ENCODE results near the gene IRF9.

The IRF9 gene

DNA sequence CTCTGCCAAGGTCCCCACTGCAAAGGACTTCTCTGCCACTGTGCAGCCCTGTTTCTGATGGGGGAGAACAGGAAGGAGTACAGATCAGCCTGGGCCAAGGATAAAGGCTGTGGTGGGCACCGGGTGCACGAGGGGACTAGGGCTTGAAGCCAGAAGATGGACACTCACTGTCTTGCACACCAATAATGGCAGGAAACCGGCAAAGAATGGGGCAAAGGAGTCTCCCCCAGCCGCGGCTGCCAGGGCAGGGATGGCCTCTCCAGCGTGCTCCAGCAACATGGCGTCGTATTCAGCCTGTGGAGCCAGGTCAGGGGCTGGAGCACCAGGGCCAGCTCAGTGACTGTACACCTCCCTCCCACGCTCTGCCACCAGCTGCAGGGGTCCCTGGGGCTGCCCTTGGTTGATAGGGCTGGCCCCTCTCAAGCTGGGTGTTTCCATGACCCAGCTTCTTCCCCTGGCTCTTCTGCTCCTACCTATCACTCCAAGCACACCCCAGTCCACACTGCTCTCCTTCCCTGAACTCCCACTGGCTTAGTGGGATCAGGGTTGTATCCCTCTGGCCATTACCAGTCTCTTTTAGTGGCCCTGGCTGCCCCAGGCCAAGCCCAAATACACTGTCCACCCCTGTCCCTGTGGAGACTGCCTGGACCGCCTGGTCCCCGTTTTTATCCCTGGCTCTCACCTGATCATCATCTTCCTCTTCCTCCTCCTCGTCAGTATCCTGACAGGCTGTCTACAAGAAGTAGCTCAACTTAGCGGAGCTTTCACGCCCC is 21.2 kb downstream of the IRF9 start:
- peaks cover 13% of the 10 kb centered on the region for H3K36me3 Mint-ChIP-seq

GRCh38 chr14:24183014-24183481 is 22.0 kb downstream of the IRF9 start:
- no peak overlapping the region for H3K4me3 Mint-ChIP-seq
- no peaks in the 10 kb centered on the region for H3K27me3 Mint-ChIP-seq
- no peak for DNase-seq (ENCODE audit: low spot score in 2 of 2)
- no peak for ATAC-seq (ENCODE audit: low read depth)
- H3K4me1 Mint-ChIP-seq: peaks cover 18% of the 10 kb centered on the region
- H3K36me3 Mint-ChIP-seq: peaks cover 13% of the 10 kb centered on the region
- no peaks in the 10 kb centered on the region for H3K9me3 Mint-ChIP-seq
- no peak overlapping the region for H3K27ac Mint-ChIP-seq

More for the DNA sequence above, 21.2 kb downstream of the IRF9 start:
- H3K4me1 Mint-ChIP-seq: peaks cover 13% of the 10 kb centered on the region
- ATAC-seq (ENCODE audit: low read depth) (no peak), DNase-seq (ENCODE audit: low spot score in 2 of 2) (no peak)
- H3K9me3 Mint-ChIP-seq: no peaks in the 10 kb centered on the region
- no peak overlapping the region for H3K27ac Mint-ChIP-seq
- H3K27me3 Mint-ChIP-seq: no peaks in the 10 kb centered on the region
- no peak overlapping the region for H3K4me3 Mint-ChIP-seq

GRCh38 chr14:24184104-24184970 is 23.3 kb downstream of the IRF9 start:
- DNase-seq (ENCODE audit: low spot score in 2 of 2): no peak
- H3K27me3 Mint-ChIP-seq: no peaks in the 10 kb centered on the region
- H3K27ac Mint-ChIP-seq: no peak overlapping the region
- ATAC-seq (ENCODE audit: low read depth): no peak
- no peak overlapping the region for H3K4me3 Mint-ChIP-seq
- peaks cover 15% of the 10 kb centered on the region for H3K36me3 Mint-ChIP-seq
- H3K9me3 Mint-ChIP-seq: no peaks in the 10 kb centered on the region
- peaks cover 19% of the 10 kb centered on the region for H3K4me1 Mint-ChIP-seq

- ATAC-seq (ENCODE audit: low read depth) (no peak), DNase-seq (ENCODE audit: low spot score in 2 of 2) (no peak)
- Mint-ChIP-seq H3K9me3 (no peaks in the 10 kb centered on the region), H3K27me3 (no peaks in the 10 kb centered on the region), H3K4me3 (no peak overlapping the region), H3K27ac (no peak overlapping the region), H3K36me3 (peaks cover 16% of the 10 kb centered on the region), H3K4me1 (peaks cover 20% of the 10 kb centered on the region)
These were observed 24.0 kb downstream of the IRF9 start for GRCh38 chr14:24185026-24185425.

DNA sequence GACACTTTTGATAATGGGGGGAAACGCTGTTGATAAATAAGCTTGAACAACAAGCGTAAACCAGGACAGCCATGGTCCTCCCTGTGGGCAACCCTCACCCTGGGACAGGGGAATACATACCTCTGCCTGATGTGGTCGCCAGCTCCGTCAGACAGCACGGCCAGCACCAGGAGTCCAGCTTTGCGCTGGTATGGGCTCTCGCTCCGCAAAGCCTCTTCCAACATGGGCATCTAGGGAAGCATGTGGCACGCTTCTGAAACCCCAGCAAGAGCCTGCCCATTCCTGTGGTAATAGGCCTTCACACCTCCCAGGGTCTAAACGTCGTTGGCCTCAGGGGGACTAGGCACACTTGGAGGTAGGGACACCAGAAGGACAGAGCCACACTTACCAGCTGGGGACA is 24.7 kb downstream of the IRF9 start:
- Mint-ChIP-seq H3K9me3 (no peaks in the 10 kb centered on the region), H3K27ac (peak overlapping the region; percentile 62), H3K36me3 (peaks cover 16% of the 10 kb centered on the region), H3K4me3 (no peak overlapping the region), H3K4me1 (peaks cover 21% of the 10 kb centered on the region), H3K27me3 (no peaks in the 10 kb centered on the region)
- ATAC-seq (ENCODE audit: low read depth) (no peak), DNase-seq (ENCODE audit: low spot score in 2 of 2) (no peak)

- no peak for DNase-seq (ENCODE audit: low spot score in 2 of 2)
- no peaks in the 10 kb centered on the region for H3K9me3 Mint-ChIP-seq
- H3K27ac Mint-ChIP-seq: peak overlapping the region; percentile 40
- H3K27me3 Mint-ChIP-seq: no peaks in the 10 kb centered on the region
- peak overlapping the region; percentile 75 for H3K4me3 Mint-ChIP-seq
- ATAC-seq (ENCODE audit: low read depth): no peak
- H3K36me3 Mint-ChIP-seq: peaks cover 10% of the 10 kb centered on the region
- H3K4me1 Mint-ChIP-seq: peaks cover 18% of the 10 kb centered on the region
These were observed 25.9 kb downstream of the IRF9 start for GRCh38 chr14:24186831-24187538.

- no peak for ATAC-seq (ENCODE audit: low read depth)
- peaks cover 12% of the 10 kb centered on the region for H3K36me3 Mint-ChIP-seq
- H3K27ac Mint-ChIP-seq: peak overlapping the region; percentile 93
- no peak for DNase-seq (ENCODE audit: low spot score in 2 of 2)
- H3K27me3 Mint-ChIP-seq: no peaks in the 10 kb centered on the region
- peaks cover 19% of the 10 kb centered on the region for H3K4me1 Mint-ChIP-seq
- H3K4me3 Mint-ChIP-seq: peak overlapping the region; percentile 89
- H3K9me3 Mint-ChIP-seq: no peaks in the 10 kb centered on the region
These were observed 26.5 kb downstream of the IRF9 start for GRCh38 chr14:24187539-24187915.

DNA sequence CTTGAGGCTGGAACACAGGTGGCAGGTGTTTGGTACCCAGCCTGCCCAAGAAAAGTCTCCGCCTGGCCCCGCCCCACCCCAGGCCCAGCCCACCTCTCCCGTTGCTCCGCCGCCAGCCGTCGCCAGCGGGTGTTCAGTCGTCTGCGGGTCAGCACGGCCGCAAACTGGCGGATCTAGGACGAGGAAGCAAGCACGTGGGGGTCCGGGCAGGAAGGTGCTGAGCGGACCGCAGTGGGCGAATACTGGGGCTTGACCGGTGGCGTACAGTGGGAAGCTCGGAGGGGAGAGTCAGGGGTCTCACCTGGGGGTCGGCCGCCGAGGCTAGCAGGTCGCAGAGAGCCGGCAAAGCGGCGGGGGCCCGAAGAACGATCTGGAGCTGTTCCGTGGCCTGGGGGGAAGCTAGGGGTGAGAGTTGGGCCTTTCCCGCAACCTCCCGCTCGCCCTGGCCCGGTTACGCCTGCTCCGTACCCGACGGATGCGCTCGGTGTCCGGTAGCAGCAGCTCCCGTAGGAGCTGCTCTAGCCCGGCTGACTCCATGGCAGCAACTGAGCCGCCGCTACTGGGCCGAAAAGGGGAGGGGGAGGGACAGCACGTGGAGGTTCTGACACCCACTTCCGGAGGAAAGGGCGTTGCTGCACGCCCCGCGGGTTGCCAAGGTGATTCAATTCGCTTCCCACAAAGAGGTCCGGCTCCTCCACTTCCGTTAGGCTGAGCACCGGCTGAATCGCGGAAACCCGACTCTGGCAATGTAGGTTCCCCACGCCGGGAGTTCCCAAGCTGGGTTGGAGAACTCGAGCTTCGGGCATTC is 27.4 kb downstream of the IRF9 start, which contains the start of gene IPO4:
IPO4 (minus strand) TSS at position 566 of the 808 bp plus-strand sequence; CDS start at position 537, 29 bp downstream.
- no peaks in the 10 kb centered on the region for H3K27me3 Mint-ChIP-seq
- DNase-seq (ENCODE audit: low spot score in 2 of 2): peak; percentile 82 to 89
- peak within 1 kb of the TSS; percentile 89 for H3K4me3 Mint-ChIP-seq
- H3K27ac Mint-ChIP-seq: peak within 1 kb of the TSS; percentile 93
- ATAC-seq (ENCODE audit: low read depth): peak; percentile 97
- no peaks in the 10 kb centered on the region for H3K9me3 Mint-ChIP-seq
- peaks cover 20% of the 10 kb centered on the region for H3K4me1 Mint-ChIP-seq
- H3K36me3 Mint-ChIP-seq: peaks cover 15% of the 10 kb centered on the region

DNA sequence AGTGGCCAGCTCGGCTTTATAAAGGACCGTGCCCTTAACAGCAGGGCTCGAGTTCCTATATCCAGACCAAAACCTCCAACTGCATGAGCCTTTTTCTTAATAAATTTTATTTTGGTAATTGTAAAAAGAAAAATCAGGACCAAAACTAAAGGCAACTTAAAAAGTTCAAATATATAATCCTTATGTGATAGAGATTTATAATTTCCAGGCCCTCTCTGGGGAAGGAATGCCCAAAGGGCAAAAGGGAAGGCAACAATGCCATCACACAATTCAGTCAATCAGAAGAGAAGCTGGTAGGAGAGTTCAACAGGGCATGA is 28.0 kb downstream of the IRF9 start:
- H3K4me1 Mint-ChIP-seq: peaks cover 21% of the 10 kb centered on the region
- DNase-seq (ENCODE audit: low spot score in 2 of 2) (no peak), ATAC-seq (ENCODE audit: low read depth) (no peak)
- no peaks in the 10 kb centered on the region for H3K9me3 Mint-ChIP-seq
- no peaks in the 10 kb centered on the region for H3K27me3 Mint-ChIP-seq
- H3K27ac Mint-ChIP-seq: peak overlapping the region; percentile 93
- H3K4me3 Mint-ChIP-seq: peak overlapping the region; percentile 89
- H3K36me3 Mint-ChIP-seq: peaks cover 15% of the 10 kb centered on the region

DNA sequence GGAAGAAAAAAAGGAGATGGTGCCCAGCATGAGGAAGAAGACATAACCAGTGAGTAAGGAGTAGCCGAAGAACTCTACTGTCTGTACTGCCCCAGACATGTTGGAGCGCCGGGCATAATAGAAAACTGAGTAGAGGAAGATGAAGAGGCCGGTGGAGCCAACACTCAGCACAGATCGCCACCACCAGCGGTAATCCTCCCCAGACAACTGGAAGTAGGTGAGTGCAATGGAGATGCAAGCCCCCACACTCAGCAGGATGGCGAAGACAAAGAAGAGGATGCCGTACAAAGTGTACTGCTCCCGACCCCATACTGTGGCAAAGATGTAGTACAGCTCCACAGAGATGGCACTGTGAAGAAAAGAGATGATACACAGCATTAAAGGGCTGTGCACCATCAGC is 28.4 kb downstream of the IRF9 start:
- Mint-ChIP-seq H3K27me3 (no peaks in the 10 kb centered on the region), H3K36me3 (peaks cover 15% of the 10 kb centered on the region), H3K4me1 (peaks cover 26% of the 10 kb centered on the region)

DNA sequence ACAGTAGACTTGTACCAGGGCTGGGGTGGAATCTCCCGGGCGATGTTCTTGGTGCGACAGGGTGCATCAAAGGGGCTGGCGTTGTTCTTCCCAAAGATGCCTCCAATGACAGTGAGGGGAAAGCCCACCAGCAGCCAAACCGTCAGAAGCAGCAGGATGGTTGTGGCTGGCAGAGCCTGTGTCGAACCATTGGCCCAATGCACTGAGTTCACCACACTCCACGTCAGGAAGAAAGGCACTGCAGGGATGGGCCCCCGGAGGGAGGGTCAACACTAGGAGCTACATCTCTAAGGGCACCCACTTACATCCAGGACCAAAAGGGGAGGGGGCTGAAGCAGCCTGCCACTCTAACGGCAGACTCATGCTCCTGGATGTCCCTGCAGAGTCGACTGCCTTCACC is 29.4 kb downstream of the IRF9 start:
- H3K4me3 Mint-ChIP-seq: no peak overlapping the region
- H3K27ac Mint-ChIP-seq: no peak overlapping the region
- no peaks in the 10 kb centered on the region for H3K27me3 Mint-ChIP-seq
- peaks cover 33% of the 10 kb centered on the region for H3K4me1 Mint-ChIP-seq
- no peak for ATAC-seq (ENCODE audit: low read depth)
- H3K36me3 Mint-ChIP-seq: peaks cover 13% of the 10 kb centered on the region
- DNase-seq (ENCODE audit: low spot score in 2 of 2): no peak
- H3K9me3 Mint-ChIP-seq: no peaks in the 10 kb centered on the region

More for the DNA sequence above, 28.4 kb downstream of the IRF9 start:
- DNase-seq (ENCODE audit: low spot score in 2 of 2) (no peak), ATAC-seq (ENCODE audit: low read depth) (no peak)
- no peak overlapping the region for H3K4me3 Mint-ChIP-seq
- H3K9me3 Mint-ChIP-seq: no peaks in the 10 kb centered on the region
- peak overlapping the region; percentile 93 for H3K27ac Mint-ChIP-seq

DNA sequence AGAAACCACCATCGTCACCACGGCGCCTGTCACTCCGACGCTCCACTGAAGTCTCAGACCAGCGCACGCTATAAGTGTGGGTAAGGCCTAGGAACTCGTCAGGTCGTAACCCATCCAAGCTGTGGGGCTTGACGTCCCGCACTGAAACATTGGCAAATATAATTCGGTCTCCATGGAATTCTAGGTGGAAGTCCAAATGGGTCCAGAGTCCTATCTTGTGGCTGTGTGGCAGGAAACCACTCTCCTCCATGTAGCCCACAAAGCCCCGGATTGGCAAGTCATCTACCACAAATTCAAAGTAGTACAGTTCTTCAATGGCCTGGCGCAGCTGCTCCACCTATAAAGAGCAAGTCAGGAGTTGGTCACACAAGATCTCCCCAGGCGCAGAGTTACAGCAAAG is 31.9 kb downstream of the IRF9 start:
- Mint-ChIP-seq H3K9me3 (no peaks in the 10 kb centered on the region), H3K27me3 (no peaks in the 10 kb centered on the region), H3K27ac (peak overlapping the region; percentile 38), H3K4me3 (no peak overlapping the region), H3K36me3 (peaks cover 11% of the 10 kb centered on the region), H3K4me1 (peaks cover 33% of the 10 kb centered on the region)
- ATAC-seq (ENCODE audit: low read depth): no peak
- no peak for DNase-seq (ENCODE audit: low spot score in 2 of 2)

GRCh38 chr14:24194186-24194872 is 33.3 kb downstream of the IRF9 start:
- Mint-ChIP-seq H3K4me3 (peak overlapping the region; percentile 95), H3K9me3 (no peaks in the 10 kb centered on the region), H3K27ac (peak overlapping the region; percentile 99), H3K27me3 (no peaks in the 10 kb centered on the region), H3K36me3 (peaks cover 16% of the 10 kb centered on the region), H3K4me1 (peaks cover 39% of the 10 kb centered on the region)
- DNase-seq (ENCODE audit: low spot score in 2 of 2) (no peak), ATAC-seq (ENCODE audit: low read depth) (no peak)
